ENCODE results near the gene BMP10. TPM values are rescaled to one million over a fixed set of nuclear protein-coding genes. Genes with fewer than 3 reads are reported as not detected.
A peak's percentile ranks its signal among the peaks of the same experiment; 100 is the strongest.

BMP10 gene
- total RNA-seq, 1 experiment from 2014 or later = not detected

DNA sequence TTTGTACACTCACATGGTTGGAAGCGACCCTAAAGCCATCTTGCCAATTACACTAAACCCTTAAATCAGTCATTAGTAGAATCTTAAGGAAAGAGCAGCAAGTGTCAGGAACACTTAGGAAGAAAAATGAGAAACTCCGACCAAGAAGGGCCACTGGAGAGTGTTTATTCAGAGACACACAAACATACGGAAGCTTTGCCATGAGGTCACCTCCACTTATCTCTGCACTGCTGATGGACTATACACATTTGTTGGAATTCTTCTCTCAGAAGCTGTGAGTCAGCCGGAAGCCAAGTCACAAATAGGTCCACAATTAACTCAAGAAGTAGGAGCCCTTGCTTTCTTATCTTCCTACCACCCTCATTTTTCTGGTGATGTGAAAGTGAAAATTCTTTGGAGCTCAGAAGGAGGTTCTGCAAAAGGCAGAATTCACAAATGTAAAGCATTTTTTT is 21.6 kb downstream of the BMP10 start:
- no peaks in the 10 kb centered on the region for H3K27me3 ChIP-seq (ENCODE audit: control insufficient read depth, insufficient read depth, low read length)
- DNase-seq = no peak
- no peaks in the 10 kb centered on the region for H3K36me3 ChIP-seq (replicated peaks; ENCODE audit: control insufficient read depth, insufficient read depth, low read length)
- no peak overlapping the region for H3K4me3 ChIP-seq (ENCODE audit: insufficient read depth, low read depth, low read length)

DNA sequence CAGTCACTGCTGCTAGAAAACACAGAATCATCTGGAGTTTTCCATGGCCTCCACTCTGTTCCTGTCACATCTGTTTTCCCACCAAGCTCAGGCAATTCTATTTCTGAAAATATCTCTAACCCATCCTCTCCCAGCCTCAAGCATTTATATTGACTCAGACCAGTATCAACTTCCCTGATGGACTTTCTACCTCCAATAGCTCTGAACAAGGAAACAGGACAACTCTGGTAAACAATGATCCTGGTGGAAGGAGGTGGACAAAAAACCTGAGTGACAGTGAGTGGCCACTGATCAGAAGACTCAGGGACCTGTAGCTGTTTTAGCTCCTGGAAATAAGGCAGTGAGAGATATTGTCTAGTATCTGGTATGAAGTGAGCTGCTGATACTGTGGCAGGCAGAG is 23.4 kb downstream of the BMP10 start:
- Histone ChIP-seq H3K36me3 (replicated peaks; ENCODE audit: control insufficient read depth, insufficient read depth, low read length) (no peaks in the 10 kb centered on the region), H3K27me3 (ENCODE audit: control insufficient read depth, insufficient read depth, low read length) (no peaks in the 10 kb centered on the region), H3K4me3 (ENCODE audit: insufficient read depth, low read depth, low read length) (no peak overlapping the region)
- DNase-seq = no peak

DNA sequence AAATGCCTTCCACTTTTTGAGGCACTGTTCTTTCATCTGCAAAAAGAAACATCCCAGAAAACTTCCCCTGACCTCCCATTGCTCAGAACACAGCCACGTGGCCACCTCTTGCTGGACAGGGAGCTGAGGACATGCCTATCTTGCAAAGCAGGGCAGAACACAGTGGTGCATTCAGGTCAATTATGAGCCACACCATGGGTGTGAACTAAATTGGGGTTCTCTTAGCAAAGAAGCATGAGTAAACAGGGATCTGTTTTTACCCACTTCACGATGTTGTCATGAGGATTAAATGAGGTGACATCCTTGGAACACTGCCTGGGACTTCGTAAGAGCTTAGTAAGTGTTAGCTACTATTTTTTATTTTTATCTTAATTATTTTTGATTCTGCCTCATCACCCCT is 25.1 kb downstream of the BMP10 start:
- H3K27me3 ChIP-seq (ENCODE audit: control insufficient read depth, insufficient read depth, low read length) = no peaks in the 10 kb centered on the region
- DNase-seq = no peak
- no peaks in the 10 kb centered on the region for H3K36me3 ChIP-seq (replicated peaks; ENCODE audit: control insufficient read depth, insufficient read depth, low read length)
- no peak overlapping the region for H3K4me3 ChIP-seq (ENCODE audit: insufficient read depth, low read depth, low read length)

- H3K4me3 ChIP-seq (ENCODE audit: insufficient read depth, low read depth, low read length) = no peak overlapping the region
- H3K36me3 ChIP-seq (replicated peaks; ENCODE audit: control insufficient read depth, insufficient read depth, low read length) = no peaks in the 10 kb centered on the region
- no peak for DNase-seq
- H3K27me3 ChIP-seq (ENCODE audit: control insufficient read depth, insufficient read depth, low read length) = no peaks in the 10 kb centered on the region
Observed at GRCh38 chr2:68845043-68845442, 26.2 kb downstream of the BMP10 start.

- Histone ChIP-seq H3K27me3 (ENCODE audit: control insufficient read depth, insufficient read depth, low read length) (no peaks in the 10 kb centered on the region), H3K4me3 (ENCODE audit: insufficient read depth, low read depth, low read length) (no peak overlapping the region), H3K36me3 (replicated peaks; ENCODE audit: control insufficient read depth, insufficient read depth, low read length) (no peaks in the 10 kb centered on the region)
- peak; percentile 59 for DNase-seq
Observed at GRCh38 chr2:68839260-68839833, 31.9 kb downstream of the BMP10 start.

- DNase-seq = no peak
- no peaks in the 10 kb centered on the region for H3K27me3 ChIP-seq (ENCODE audit: control insufficient read depth, insufficient read depth, low read length)
- H3K4me3 ChIP-seq (ENCODE audit: insufficient read depth, low read depth, low read length) = no peak overlapping the region
- H3K36me3 ChIP-seq (replicated peaks; ENCODE audit: control insufficient read depth, insufficient read depth, low read length) = no peaks in the 10 kb centered on the region
Observed at GRCh38 chr2:68838641-68839040, 32.6 kb downstream of the BMP10 start.

GRCh38 chr2:68837861-68838341 is 33.3 kb downstream of the BMP10 start:
- no peak for DNase-seq
- Histone ChIP-seq H3K4me3 (ENCODE audit: insufficient read depth, low read depth, low read length) (no peak overlapping the region), H3K36me3 (replicated peaks; ENCODE audit: control insufficient read depth, insufficient read depth, low read length) (no peaks in the 10 kb centered on the region), H3K27me3 (ENCODE audit: control insufficient read depth, insufficient read depth, low read length) (no peaks in the 10 kb centered on the region)

DNA sequence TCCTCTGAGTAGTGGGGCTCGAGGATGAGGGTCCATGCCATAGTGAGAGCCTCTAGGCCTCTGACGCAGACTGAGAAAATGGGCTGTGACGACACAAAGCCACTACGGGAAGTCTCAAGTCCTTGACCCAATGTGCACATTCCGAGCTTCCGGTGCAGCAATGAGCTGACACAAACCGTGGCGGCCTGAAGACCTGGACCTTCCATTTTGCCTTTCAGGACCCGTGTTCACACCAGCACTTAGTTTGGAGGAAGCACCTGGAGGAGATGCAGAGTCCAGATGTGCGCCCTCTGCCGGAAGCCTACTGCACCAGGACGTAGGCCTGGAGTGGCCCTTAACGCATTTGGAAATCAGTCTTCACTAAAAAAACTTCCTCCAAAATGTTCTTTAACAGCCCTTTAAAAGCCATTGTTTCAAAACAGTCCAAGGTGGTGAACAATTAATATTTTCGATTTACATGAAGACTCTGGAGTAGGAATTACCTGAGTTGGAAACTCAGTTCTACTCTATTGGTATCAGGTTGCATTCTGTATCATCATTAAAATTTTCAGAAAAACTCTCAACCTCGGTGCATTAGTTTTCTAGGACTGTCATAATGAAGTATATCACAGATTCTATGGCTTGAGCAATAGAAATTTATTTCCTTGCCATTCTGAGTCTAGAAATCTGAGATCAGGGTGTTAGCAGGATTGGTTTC is 33.9 kb downstream of the BMP10 start:
- H3K27me3 ChIP-seq (ENCODE audit: control insufficient read depth, insufficient read depth, low read length) = no peaks in the 10 kb centered on the region

GRCh38 chr2:68835621-68836020 is 35.6 kb downstream of the BMP10 start:
- Histone ChIP-seq H3K4me3 (ENCODE audit: insufficient read depth, low read depth, low read length) (no peak overlapping the region), H3K36me3 (replicated peaks; ENCODE audit: control insufficient read depth, insufficient read depth, low read length) (no peaks in the 10 kb centered on the region)
- no peak for DNase-seq

More for the DNA sequence above, 33.9 kb downstream of the BMP10 start:
- Histone ChIP-seq H3K36me3 (replicated peaks; ENCODE audit: control insufficient read depth, insufficient read depth, low read length) (no peaks in the 10 kb centered on the region), H3K4me3 (ENCODE audit: insufficient read depth, low read depth, low read length) (no peak overlapping the region)
- DNase-seq = peak; percentile 77

GRCh38 chr2:68834737-68835376 is 36.3 kb downstream of the BMP10 start:
- Histone ChIP-seq H3K36me3 (replicated peaks; ENCODE audit: control insufficient read depth, insufficient read depth, low read length) (no peaks in the 10 kb centered on the region), H3K4me3 (ENCODE audit: insufficient read depth, low read depth, low read length) (no peak overlapping the region), H3K27me3 (ENCODE audit: control insufficient read depth, insufficient read depth, low read length) (no peaks in the 10 kb centered on the region)
- DNase-seq = peak; percentile 18

More at GRCh38 chr2:68835621-68836020, 35.6 kb downstream of the BMP10 start:
- H3K27me3 ChIP-seq (ENCODE audit: control insufficient read depth, insufficient read depth, low read length) = no peaks in the 10 kb centered on the region

DNA sequence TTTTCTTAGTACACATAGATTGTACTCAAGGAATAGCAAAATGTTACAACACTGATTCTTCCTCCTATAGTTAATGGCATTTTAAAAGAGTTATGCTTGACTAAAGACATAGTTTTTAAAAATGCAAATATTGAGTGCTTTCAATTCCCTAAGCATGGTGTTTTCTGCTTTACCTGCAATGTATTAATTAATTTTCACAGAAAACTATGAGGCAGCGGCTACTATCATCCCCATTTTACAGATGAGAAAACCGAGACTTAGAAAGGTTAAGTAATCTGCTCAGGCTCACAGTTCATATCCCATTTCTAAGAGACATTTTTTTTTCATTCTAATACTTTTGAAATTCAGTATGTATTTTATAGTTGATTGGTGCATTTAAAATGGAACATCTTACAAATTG is 38.0 kb downstream of the BMP10 start:
- Histone ChIP-seq H3K27me3 (ENCODE audit: control insufficient read depth, insufficient read depth, low read length) (no peaks in the 10 kb centered on the region), H3K4me3 (ENCODE audit: insufficient read depth, low read depth, low read length) (no peak overlapping the region), H3K36me3 (replicated peaks; ENCODE audit: control insufficient read depth, insufficient read depth, low read length) (no peaks in the 10 kb centered on the region)
- DNase-seq = no peak

GRCh38 chr2:68832233-68832869 is 38.8 kb downstream of the BMP10 start:
- Histone ChIP-seq H3K36me3 (replicated peaks; ENCODE audit: control insufficient read depth, insufficient read depth, low read length) (no peaks in the 10 kb centered on the region), H3K27me3 (ENCODE audit: control insufficient read depth, insufficient read depth, low read length) (no peaks in the 10 kb centered on the region), H3K4me3 (ENCODE audit: insufficient read depth, low read depth, low read length) (no peak overlapping the region)
- DNase-seq = no peak

GRCh38 chr2:68831686-68832232 is 39.4 kb downstream of the BMP10 start:
- Histone ChIP-seq H3K36me3 (replicated peaks; ENCODE audit: control insufficient read depth, insufficient read depth, low read length) (no peaks in the 10 kb centered on the region), H3K4me3 (ENCODE audit: insufficient read depth, low read depth, low read length) (no peak overlapping the region), H3K27me3 (ENCODE audit: control insufficient read depth, insufficient read depth, low read length) (no peaks in the 10 kb centered on the region)
- DNase-seq = no peak

DNA sequence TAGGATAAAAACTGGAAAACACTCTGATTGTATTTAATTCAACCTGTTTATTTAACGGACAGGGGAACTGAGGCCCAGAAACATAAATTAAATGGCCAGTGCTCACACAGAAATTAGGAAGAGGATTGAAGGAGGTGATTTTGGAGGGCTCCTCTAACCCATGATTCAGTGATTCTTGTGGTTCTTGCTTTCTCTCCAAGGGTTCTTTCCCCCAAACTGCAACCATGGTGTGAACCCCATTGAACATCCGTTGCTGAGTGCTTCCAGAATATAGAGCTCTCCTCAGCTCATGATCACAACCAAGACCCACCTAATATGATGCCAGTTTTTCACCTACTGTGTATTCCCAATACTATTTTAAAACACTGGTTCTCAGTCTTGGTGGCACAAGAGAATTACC is 41.4 kb downstream of the BMP10 start:
- Histone ChIP-seq H3K36me3 (replicated peaks; ENCODE audit: control insufficient read depth, insufficient read depth, low read length) (no peaks in the 10 kb centered on the region), H3K4me3 (ENCODE audit: insufficient read depth, low read depth, low read length) (no peak overlapping the region), H3K27me3 (ENCODE audit: control insufficient read depth, insufficient read depth, low read length) (no peaks in the 10 kb centered on the region)
- DNase-seq = no peak

Measured in H7 (cell line).